Spleen (tissue), 11 donors: ENCODE data around the gene PPP1CA. TPM values are rescaled to one million over a fixed set of nuclear protein-coding genes. Genes with fewer than 3 reads are reported as not detected.

Experiments
- DNase-seq: peaks from one replicate; pipeline ENCODE4 v3.0.0-alpha.2; 2020
- H3K27ac ChIP-seq, 8 donors: fragments of 200-600 bp; sonication (generic) in 7 of 8; 1 replicate in 4 of 8; 2 replicates in 4 of 8; pipeline versions ENCODE4 v1.5.0 to v1.8.0; 2016 to 2021; ENCODE audit warnings: inconsistent platforms in 4 of 8, mild to moderate bottlenecking in 4 of 8, moderate library complexity in 1 of 8
- H3K27me3 ChIP-seq, 7 donors: fragments of 200-600 bp; sonication (generic) in 6 of 7; replicated peaks in 1 of 7; 1 replicate in 4 of 7; 2 replicates in 3 of 7; pipeline versions ENCODE4 v1.5.0 to v1.8.0; 2016 to 2021; ENCODE audit warnings: inconsistent platforms in 3 of 7, mild to moderate bottlenecking in 1 of 7
- H3K36me3 ChIP-seq, 6 donors: fragments of 200-600 bp; sonication (generic) in 5 of 6; 1 replicate in 4 of 6; 2 replicates in 2 of 6; pipeline versions ENCODE4 v1.5.0 to v1.8.0; 2016 to 2021; ENCODE audit warnings: inconsistent platforms in 2 of 6
- H3K4me1 ChIP-seq, 6 donors: fragments of 200-600 bp; sonication (generic) in 5 of 6; 1 replicate in 3 of 6; 2 replicates in 3 of 6; pipeline versions ENCODE4 v1.5.0 to v1.8.0; 2016 to 2021; ENCODE audit warnings: inconsistent platforms in 3 of 6
- H3K4me3 ChIP-seq, 8 donors: fragments of 200-600 bp; sonication (generic) in 7 of 8; 1 replicate in 4 of 8; 2 replicates in 4 of 8; pipeline versions ENCODE4 v1.5.0 to v1.8.0; 2016 to 2021; ENCODE audit warnings: inconsistent platforms in 4 of 8, mild to moderate bottlenecking in 4 of 8, moderate library complexity in 2 of 8
- H3K9me3 ChIP-seq, 8 donors: fragments of 200-600 bp; sonication (generic) in 7 of 8; 1 replicate in 4 of 8; 2 replicates in 4 of 8; pipeline versions ENCODE4 v1.5.0 to v1.8.0; 2016 to 2021; ENCODE audit warnings: inconsistent platforms in 4 of 8
- POLR2A ChIP-seq, 3 donors: fragments of 450-650 bp; IDR thresholded peaks; one replicate each; pipeline ENCODE4 v1.5.1; 2017; ENCODE audit warnings: antibody characterized with exemption in 3 of 3, mild to moderate bottlenecking in 1 of 3
- POLR2AphosphoS5 ChIP-seq, 3 donors: sonication (generic); formaldehyde crosslinking; IDR thresholded peaks; one replicate each; pipeline ENCODE4 v1.5.1; 2017; ENCODE audit warnings: antibody characterized with exemption in 3 of 3
- WGBS, 5 donors: extraction: QIAGEN DNeasy Blood & Tissue Kit in 3 of 5; methylation state at CpG; one replicate each; pipeline versions ENCODE4 v1.1.5 to v1.1.7; 2013 to 2018; 5-methylcytosine and 5-hydroxymethylcytosine counted together
- intact Hi-C: fragments of 100-400 bp; cut with DNase I; formaldehyde crosslinking; loops from one replicate; pipeline ENCODE4 v1.15.0; 2023; ENCODE audit warnings: low total_unique reads
- polyA plus RNA-seq, 3 donors: library from polyadenylated mRNA; stranded (reverse); fragments of 200-250 nt; gene quantifications; one replicate each; pipeline ENCODE4 v1.2.1, GENCODE V29; 2013
- total RNA-seq, 7 donors: library from RNA; depleted of rRNA in 3 of 7; stranded (reverse); fragments of >200 nt in 3 of 7; fragmentation: NEBNext Ultra II Directional in 4 of 7; extraction: Animal tissue kit (Norgen Biotek cat#: 25700) in 4 of 7; gene quantifications; one replicate each; pipeline versions ENCODE4 v1.1.0 to v1.2.1, GENCODE V29; 2016 to 2021
- TF ChIP-seq, protein P1 (sequence below), 11 experiments: fragments of 200-600 bp in 7 of 11; fragments of 450-650 bp in 4 of 11; sonication (generic) in 4 of 11; IDR thresholded peaks in 8 of 11; conservative IDR thresholded peaks in 3 of 11; 1 replicate in 7 of 11; 2 replicates in 4 of 11; pipeline versions ENCODE4 v1.4.0 to v1.8.0; 2016 to 2021; ENCODE audit warnings: antibody characterized with exemption in 11 of 11, inconsistent platforms in 4 of 11, mild to moderate bottlenecking in 1 of 11
- donor health status: healthy with polysubstance abuse.
- donor health status: DM: no; HTN: no; CAD: no; lungs with moderate emphysema.
- donor health status: DM: no; HTN: no; CAD: no.
- donor health status: Bipolar disorder and iron deficiency.
- donor health status: healthy.
- donor health status: DM: no; HTN: no; CAD: no.
- donor health status: DM: yes; HTN: yes; CAD: no.

The PPP1CA gene
- total and polyA plus RNA-seq, 10 donors = 147 to 207 (median 158) TPM

DNA sequence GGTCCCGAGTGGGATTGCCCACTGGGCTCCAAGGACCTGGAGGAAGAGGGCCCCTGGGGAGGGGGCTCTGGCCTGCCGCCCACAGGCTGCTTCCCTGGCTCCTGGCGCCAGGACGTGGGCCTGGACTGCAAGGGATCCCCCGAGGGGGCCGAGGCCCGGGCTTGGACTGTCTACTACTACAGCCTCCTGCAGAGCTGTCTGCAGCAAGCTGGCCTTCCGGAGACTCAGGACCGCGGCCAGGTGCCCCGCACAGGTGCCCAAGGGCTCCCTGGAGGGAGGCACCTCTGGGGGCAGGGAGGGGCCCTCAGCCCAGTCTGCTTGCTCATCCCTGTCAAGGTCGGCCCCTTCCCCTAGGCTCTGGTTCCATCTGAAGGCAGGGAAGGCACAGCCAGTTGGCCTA is 15.8 kb upstream of the PPP1CA start:
- 77 to 100% (median 83%) methylated on average over 2 to 12 of the region's 12 CpGs for WGBS, 5 donors
- H3K36me3 ChIP-seq = no peaks in the 10 kb centered on the region
- H3K4me3 ChIP-seq = no peak overlapping the region
- peaks cover 43 to 89% (median 76%) of the 10 kb centered on the region in 6 donors for H3K4me1 ChIP-seq
- no peak for TF ChIP-seq POLR2AphosphoS5 (IDR thresholded peaks at IDR 0.05)
- TF ChIP-seq, protein P1, sequence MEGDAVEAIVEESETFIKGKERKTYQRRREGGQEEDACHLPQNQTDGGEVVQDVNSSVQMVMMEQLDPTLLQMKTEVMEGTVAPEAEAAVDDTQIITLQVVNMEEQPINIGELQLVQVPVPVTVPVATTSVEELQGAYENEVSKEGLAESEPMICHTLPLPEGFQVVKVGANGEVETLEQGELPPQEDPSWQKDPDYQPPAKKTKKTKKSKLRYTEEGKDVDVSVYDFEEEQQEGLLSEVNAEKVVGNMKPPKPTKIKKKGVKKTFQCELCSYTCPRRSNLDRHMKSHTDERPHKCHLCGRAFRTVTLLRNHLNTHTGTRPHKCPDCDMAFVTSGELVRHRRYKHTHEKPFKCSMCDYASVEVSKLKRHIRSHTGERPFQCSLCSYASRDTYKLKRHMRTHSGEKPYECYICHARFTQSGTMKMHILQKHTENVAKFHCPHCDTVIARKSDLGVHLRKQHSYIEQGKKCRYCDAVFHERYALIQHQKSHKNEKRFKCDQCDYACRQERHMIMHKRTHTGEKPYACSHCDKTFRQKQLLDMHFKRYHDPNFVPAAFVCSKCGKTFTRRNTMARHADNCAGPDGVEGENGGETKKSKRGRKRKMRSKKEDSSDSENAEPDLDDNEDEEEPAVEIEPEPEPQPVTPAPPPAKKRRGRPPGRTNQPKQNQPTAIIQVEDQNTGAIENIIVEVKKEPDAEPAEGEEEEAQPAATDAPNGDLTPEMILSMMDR (IDR thresholded peaks at IDR 0.05 in 8 of 11, conservative IDR thresholded peaks at IDR 0.05 in 3 of 11) = no peak
- no peak for TF ChIP-seq POLR2A (IDR thresholded peaks at IDR 0.05)
- peak overlapping the region; percentile 37 to 96 (median 86) for H3K27ac ChIP-seq
- peaks cover 0 to 33% (median 11%) of the 10 kb centered on the region in 7 donors for H3K27me3 ChIP-seq
- DNase-seq = no peak
- intact Hi-C loops = no loop called here
- H3K9me3 ChIP-seq = no peaks in the 10 kb centered on the region

DNA sequence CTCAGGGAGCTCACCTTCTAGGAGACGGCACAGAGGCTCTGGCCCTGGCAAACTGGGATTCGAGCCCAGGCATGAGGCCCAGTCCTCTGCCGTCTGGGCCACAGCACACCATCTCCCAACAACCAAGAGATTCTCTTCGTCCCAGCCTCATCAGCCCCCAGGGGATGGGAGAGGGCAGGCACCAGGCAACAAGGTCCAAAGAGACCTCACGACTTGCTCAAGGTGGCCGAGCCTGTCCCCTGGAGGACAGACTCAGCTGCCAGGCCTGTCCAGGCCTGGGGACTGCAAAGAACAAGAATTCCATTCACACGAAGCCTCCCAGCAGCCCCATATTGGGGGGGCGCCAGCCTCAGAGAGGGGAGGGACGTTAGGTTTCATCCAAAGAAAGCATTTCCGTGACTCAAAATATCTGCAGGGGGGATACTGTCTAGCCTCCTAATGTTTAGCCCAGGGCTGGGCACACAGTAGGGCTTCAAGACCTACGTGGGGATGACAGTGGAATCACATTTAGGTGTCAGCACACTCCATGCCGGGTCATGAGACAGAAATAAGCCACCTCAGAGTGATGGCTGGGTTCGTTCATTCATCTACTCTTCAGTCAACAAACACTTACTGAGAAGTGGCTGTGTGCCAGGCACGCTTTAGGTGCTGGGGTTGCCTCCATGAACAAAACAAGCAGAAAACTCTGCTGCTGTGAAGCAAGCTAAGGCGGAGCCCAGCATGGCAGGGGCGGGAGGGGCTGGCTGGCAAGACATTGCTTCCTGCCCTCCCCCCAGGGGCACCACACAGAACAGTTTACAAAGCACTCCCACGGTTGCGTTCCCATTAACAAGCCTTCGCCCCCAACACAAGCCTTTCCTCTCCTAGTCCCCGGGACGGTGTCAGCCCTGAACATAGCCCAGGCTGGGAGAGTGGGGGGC is 15.0 kb upstream of the PPP1CA start:
- intact Hi-C loops = no loop called here
- Histone ChIP-seq H3K4me3 (peak overlapping the region in 1 of 8 donors; percentile 14), H3K9me3 (no peaks in the 10 kb centered on the region), H3K27me3 (peaks cover 0 to 35% (median 11%) of the 10 kb centered on the region in 7 donors), H3K27ac (peak overlapping the region; percentile 37 to 96 (median 86)), H3K36me3 (no peaks in the 10 kb centered on the region), H3K4me1 (peaks cover 43 to 95% (median 84%) of the 10 kb centered on the region in 6 donors)
- 33 to 57% (median 51%) methylated on average over 9 to 21 of the region's 21 CpGs for WGBS, 5 donors
- TF ChIP-seq POLR2A (IDR thresholded peaks at IDR 0.05) = no peak
- TF ChIP-seq, protein P1 (IDR thresholded peaks at IDR 0.05 in 8 of 11, conservative IDR thresholded peaks at IDR 0.05 in 3 of 11) = no peak
- peak; percentile 54 to 68 (median 54) for TF ChIP-seq POLR2AphosphoS5 (IDR thresholded peaks at IDR 0.05)
- DNase-seq = peak; percentile 92

DNA sequence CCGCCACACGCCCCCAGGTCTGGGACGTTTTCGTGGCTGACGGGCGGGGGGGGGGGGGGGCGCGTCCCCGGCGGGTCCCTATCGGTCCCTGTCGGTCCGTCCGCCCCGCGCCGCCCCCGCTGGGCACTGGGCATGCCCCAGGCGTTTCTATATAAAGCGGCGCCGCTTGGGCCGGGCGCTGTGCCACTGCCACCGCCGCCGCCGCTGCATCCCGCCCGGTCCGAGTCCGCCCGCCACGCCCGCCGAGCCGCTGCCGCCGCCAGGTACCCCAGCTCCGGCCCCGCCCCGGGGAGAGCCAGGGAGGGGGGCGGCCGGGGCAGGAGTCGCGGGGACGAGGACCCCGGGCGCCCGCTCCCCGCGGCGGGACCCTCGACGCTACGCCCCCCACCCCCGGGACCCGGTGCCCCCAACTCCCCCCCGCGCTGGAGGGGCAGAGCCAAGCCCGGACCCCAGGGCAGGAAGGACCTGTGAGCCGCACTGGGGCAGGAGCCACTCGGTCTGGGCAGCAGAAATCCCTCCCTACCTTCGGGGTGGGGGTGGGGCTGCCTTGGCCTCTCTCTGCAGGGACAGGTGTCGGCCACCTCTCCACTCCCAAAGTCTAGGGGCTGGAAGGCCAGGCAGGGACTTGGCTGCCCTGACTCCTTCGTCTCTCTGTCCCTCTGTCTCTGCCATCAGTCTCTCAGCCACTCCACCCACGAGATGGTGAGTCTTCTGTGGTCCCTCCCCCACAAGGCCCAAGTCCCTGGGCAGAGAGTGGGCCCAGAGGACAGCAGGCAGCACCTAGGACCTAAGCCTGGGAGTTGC is 14.0 kb upstream of the PPP1CA start, which contains the start of gene CARNS1:
Gene CARNS1 (plus strand): TSS at position 178 of the 804 bp plus-strand sequence. CDS start 522 bp downstream, at position 700.
- DNase-seq = peak; percentile 85
- 7 to 16% (median 10%) methylated on average over 16 to 67 of the region's 67 CpGs for WGBS, 5 donors
- H3K27me3 ChIP-seq = peaks cover 0 to 44% (median 11%) of the 10 kb centered on the region in 7 donors
- TF ChIP-seq POLR2AphosphoS5 (IDR thresholded peaks at IDR 0.05) (no peak), POLR2A (IDR thresholded peaks at IDR 0.05) (no peak)
- TF ChIP-seq, protein P1 (IDR thresholded peaks at IDR 0.05 in 8 of 11, conservative IDR thresholded peaks at IDR 0.05 in 3 of 11) = no peak
- H3K27ac ChIP-seq = peak within 1 kb of the TSS; percentile 41 to 96 (median 86)
- H3K36me3 ChIP-seq = no peaks in the 10 kb centered on the region
- no peaks in the 10 kb centered on the region for H3K9me3 ChIP-seq
- intact Hi-C loops = no loop called here
- H3K4me1 ChIP-seq = peaks cover 48 to 98% (median 88%) of the 10 kb centered on the region in 6 donors
- peak within 1 kb of the TSS in 6 of 8 donors; percentile 14 to 61 (median 27) for H3K4me3 ChIP-seq
